ENCODE results near the gene MRI1. TPM values are rescaled to one million over a fixed set of nuclear protein-coding genes. Genes with fewer than 3 reads are reported as not detected.

The MRI1 gene
- polyA plus RNA-seq, 2 of the 4 experiments (the other 2 are of a cell fraction): 12.6 to 16.2 TPM

GRCh38 chr19:13781547-13781946, 17.2 kb downstream of the MRI1 start:
- DNase-seq (ENCODE audit: low read depth in 1 of 2, low spot score in 1 of 2): no peak
- peak in 1 of 2 experiments; percentile 46; a peak in 3 of 6 replicates for ATAC-seq
- ChIA-PET CTCF (interaction anchor here (0.6 to 7.9 kb wide), 3 partner anchors 37 to 333 kb away, joined by 3 to 48 read pairs (median 4); no protein-coding TSS in a partner anchor), POLR2A (interaction anchor here (0.7 kb wide), 1 partner anchor 9 kb away, joined by 4 read pairs; no protein-coding TSS in a partner anchor)
- Histone ChIP-seq H3K4me3 (no peak overlapping the region), H3K27ac (no peak overlapping the region), H3K9me3 (no peaks in the 10 kb centered on the region), H3K4me1 (peaks cover 15% of the 10 kb centered on the region; the same call in 1 of the 3 replicates), H3K4me2 (0 out of 3 replicates have a peak overlapping the region, but pooled peaks have one; percentile 14)
- whole genome bisulfite sequencing (ENCODE audit: missing lambda C conversion rate): 60% methylated on average over 5 of the region's 5 CpGs
- TF ChIP-seq CBX2 (IDR thresholded peaks at IDR 0.05; ENCODE audit: borderline replicate concordance, low read depth) (no peak), EHMT2 (IDR thresholded peaks at IDR 0.05; ENCODE audit: low read depth) (no peak), POLR2AphosphoS2 (conservative IDR thresholded peaks at IDR 0.05; ENCODE audit: low read length) (no peak), CEBPB (IDR thresholded peaks at IDR 0.05) (no peak), ZFP36 (IDR thresholded peaks at IDR 0.05; ENCODE audit: borderline replicate concordance, partially characterized antibody) (no peak), HES2 (IDR thresholded peaks at IDR 0.05) (no peak), USF2 (IDR thresholded peaks at IDR 0.05) (no peak), ZC3H11A (IDR thresholded peaks at IDR 0.05) (no peak), ZNF302 (CRISPR knock-in tag; IDR thresholded peaks at IDR 0.05) (no peak), PHF8 (IDR thresholded peaks at IDR 0.05; ENCODE audit: borderline replicate concordance, low read depth) (no peak)
- FAIRE-seq: no peak

- H3K9me3 ChIP-seq: no peaks in the 10 kb centered on the region
- H3K4me3 ChIP-seq: no peak overlapping the region
- no peak overlapping the region for H3K4me2 ChIP-seq
- WGBS (ENCODE audit: missing lambda C conversion rate): 87% methylated on average over 8 of the region's 8 CpGs
- ATAC-seq (no peak), DNase-seq (ENCODE audit: low read depth in 1 of 2, low spot score in 1 of 2) (no peak), FAIRE-seq (no peak)
- no peak overlapping the region for H3K27ac ChIP-seq
- TF ChIP-seq FOXS1 (CRISPR knock-in tag; IDR thresholded peaks at IDR 0.05): no peak
- no peak for TF ChIP-seq HOXB13 (CRISPR knock-in tag; IDR thresholded peaks at IDR 0.05; ENCODE audit: low read depth)
- no peak for TF ChIP-seq FOSL2 (IDR thresholded peaks at IDR 0.05)
- TF ChIP-seq FOSL2 (CRISPR knock-in tag; IDR thresholded peaks at IDR 0.05): no peak
- no peak for TF ChIP-seq BHLHE40 (IDR thresholded peaks at IDR 0.05; ENCODE audit: low read depth, low read length)
- no peak for TF ChIP-seq REST (IDR thresholded peaks at IDR 0.05)
- no peak for TF ChIP-seq RCOR1 (IDR thresholded peaks at IDR 0.05; ENCODE audit: low read depth, low read length)
- no peak for TF ChIP-seq NR3C1 (IDR thresholded peaks at IDR 0.05)
- no peak for TF ChIP-seq EHMT2 (IDR thresholded peaks at IDR 0.05; ENCODE audit: low read depth)
- no peak for TF ChIP-seq MAFK (IDR thresholded peaks at IDR 0.05; ENCODE audit: partially characterized antibody)
- no peak for TF ChIP-seq E2F6 (IDR thresholded peaks at IDR 0.05; ENCODE audit: borderline replicate concordance, low read depth)
- no peak for TF ChIP-seq ATOH8 (CRISPR knock-in tag; IDR thresholded peaks at IDR 0.05; ENCODE audit: low read depth)
- no peak for TF ChIP-seq PHF8 (IDR thresholded peaks at IDR 0.05; ENCODE audit: borderline replicate concordance, low read depth)
- TF ChIP-seq TP53 (CRISPR knock-in tag; IDR thresholded peaks at IDR 0.05): no peak
- no peak for TF ChIP-seq RFX5 (IDR thresholded peaks at IDR 0.05)
- TF ChIP-seq POLR2A (IDR thresholded peaks at IDR 0.05; ENCODE audit: low read length): no peak
- TF ChIP-seq JUN (IDR thresholded peaks at IDR 0.05): no peak
- TF ChIP-seq CHD4 (IDR thresholded peaks at IDR 0.05; ENCODE audit: borderline replicate concordance): no peak
- TF ChIP-seq ESRRA (IDR thresholded peaks at IDR 0.05; ENCODE audit: borderline replicate concordance, low read length): no peak
- no peak for TF ChIP-seq MAX (IDR thresholded peaks at IDR 0.05)
- no peak for TF ChIP-seq NPAS2 (CRISPR knock-in tag; IDR thresholded peaks at IDR 0.05; ENCODE audit: borderline replicate concordance)
- ChIA-PET CTCF (interaction anchor here (0.7 to 7.9 kb wide), 4 partner anchors 54 to 332 kb away, joined by 3 to 48 read pairs (median 4); no protein-coding TSS in a partner anchor), POLR2A (interaction anchor here (0.7 kb wide), 1 partner anchor 10 kb away, joined by 4 read pairs; no protein-coding TSS in a partner anchor)
- H3K4me1 ChIP-seq: peaks cover 18% of the 10 kb centered on the region; the same call in 2 of the 3 replicates
Measured at GRCh38 chr19:13782537-13782936, 18.2 kb downstream of the MRI1 start.

All from A549 (cell line).